ENCODE data around the gene SYNE3. TPM values are rescaled to one million over a fixed set of nuclear protein-coding genes. Genes with fewer than 3 reads are reported as not detected.
A peak's percentile ranks its signal among the peaks of the same experiment; 100 is the strongest.

Gene SYNE3
- total and polyA plus RNA-seq, 2 donors (not counting 1 experiment from before 2014, with no cell fraction given): 4.9 to 24.1 TPM

- Histone ChIP-seq H4K20me1 (ENCODE audit: control insufficient read depth, extremely low read depth, insufficient read depth, low read length) (no peaks in the 10 kb centered on the region), H3K36me3 (ENCODE audit: control insufficient read depth, insufficient read depth, low read length) (no peaks in the 10 kb centered on the region), H3K79me2 (ENCODE audit: control insufficient read depth, insufficient read depth, low read length) (peaks cover 19% of the 10 kb centered on the region), H3K27me3 (ENCODE audit: control insufficient read depth, insufficient read depth, low read length) (no peaks in the 10 kb centered on the region), H3K4me2 (ENCODE audit: extremely low read depth, insufficient read depth, low read length) (no peak overlapping the region), H3K4me3 (replicated peaks in 1 of 4; ENCODE audit: control extremely low read depth in 1 of 4, insufficient read depth in 1 of 4, low read depth in 3 of 4, low read length in 4 of 4) (no peak overlapping the region), H2AFZ (ENCODE audit: low read length) (no peak overlapping the region), H3K4me1 (ENCODE audit: control insufficient read depth, extremely low read depth, insufficient read depth, low read length) (peaks cover 24% of the 10 kb centered on the region), H3K9ac (ENCODE audit: insufficient read depth, low read length) (no peak overlapping the region), H3K27ac (ENCODE audit: insufficient read depth, low read length) (no peak overlapping the region), H3K9me3 (ENCODE audit: control insufficient read depth, insufficient read depth, low read depth, low read length) (no peaks in the 10 kb centered on the region)
- DNase-seq (ENCODE audit: low read depth in 2 of 2): no peak
- TF ChIP-seq CTCF (conservative IDR thresholded peaks at IDR 0.05 in 1 of 2, IDR thresholded peaks at IDR 0.05 in 1 of 2; ENCODE audit: low read depth in 1 of 2, low read length in 2 of 2): no peak
- no peak for TF ChIP-seq EZH2 (IDR thresholded peaks at IDR 0.05; ENCODE audit: low read length, missing control alignments)
Observed at GRCh38 chr14:95525999-95526398, 9.5 kb upstream of the SYNE3 start.

- Histone ChIP-seq H3K9me3 (ENCODE audit: control insufficient read depth, insufficient read depth, low read depth, low read length) (no peaks in the 10 kb centered on the region), H3K4me2 (ENCODE audit: extremely low read depth, insufficient read depth, low read length) (no peak overlapping the region), H3K79me2 (ENCODE audit: control insufficient read depth, insufficient read depth, low read length) (peaks cover 9% of the 10 kb centered on the region), H3K36me3 (ENCODE audit: control insufficient read depth, insufficient read depth, low read length) (no peaks in the 10 kb centered on the region), H3K27me3 (ENCODE audit: control insufficient read depth, insufficient read depth, low read length) (no peaks in the 10 kb centered on the region), H3K27ac (ENCODE audit: insufficient read depth, low read length) (no peak overlapping the region), H3K4me3 (replicated peaks in 1 of 4; ENCODE audit: control extremely low read depth in 1 of 4, insufficient read depth in 1 of 4, low read depth in 3 of 4, low read length in 4 of 4) (no peak overlapping the region), H4K20me1 (ENCODE audit: control insufficient read depth, extremely low read depth, insufficient read depth, low read length) (no peaks in the 10 kb centered on the region), H3K4me1 (ENCODE audit: control insufficient read depth, extremely low read depth, insufficient read depth, low read length) (peaks cover 24% of the 10 kb centered on the region), H3K9ac (ENCODE audit: insufficient read depth, low read length) (no peak overlapping the region), H2AFZ (ENCODE audit: low read length) (no peak overlapping the region)
- peak in 1 of 2 donors; percentile 34 for DNase-seq (ENCODE audit: low read depth in 2 of 2)
- TF ChIP-seq EZH2 (IDR thresholded peaks at IDR 0.05; ENCODE audit: low read length, missing control alignments) (no peak), CTCF (conservative IDR thresholded peaks at IDR 0.05 in 1 of 2, IDR thresholded peaks at IDR 0.05 in 1 of 2; ENCODE audit: low read depth in 1 of 2, low read length in 2 of 2) (no peak)
Observed at GRCh38 chr14:95524706-95525512, 8.5 kb upstream of the SYNE3 start.

GRCh38 chr14:95523815-95524448, 7.5 kb upstream of the SYNE3 start:
- peak overlapping the region; percentile 7 for H3K4me2 ChIP-seq (ENCODE audit: extremely low read depth, insufficient read depth, low read length)
- TF ChIP-seq CTCF (conservative IDR thresholded peaks at IDR 0.05 in 1 of 2, IDR thresholded peaks at IDR 0.05 in 1 of 2; ENCODE audit: low read depth in 1 of 2, low read length in 2 of 2): no peak
- TF ChIP-seq EZH2 (IDR thresholded peaks at IDR 0.05; ENCODE audit: low read length, missing control alignments): no peak
- H3K9ac ChIP-seq (ENCODE audit: insufficient read depth, low read length): no peak overlapping the region
- peak in 1 of 2 donors; percentile 90 for DNase-seq (ENCODE audit: low read depth in 2 of 2)
- no peaks in the 10 kb centered on the region for H3K27me3 ChIP-seq (ENCODE audit: control insufficient read depth, insufficient read depth, low read length)
- peaks cover 1% of the 10 kb centered on the region for H3K79me2 ChIP-seq (ENCODE audit: control insufficient read depth, insufficient read depth, low read length)
- H3K9me3 ChIP-seq (ENCODE audit: control insufficient read depth, insufficient read depth, low read depth, low read length): no peaks in the 10 kb centered on the region
- H3K27ac ChIP-seq (ENCODE audit: insufficient read depth, low read length): peak overlapping the region; percentile 24
- H2AFZ ChIP-seq (ENCODE audit: low read length): no peak overlapping the region
- H3K4me1 ChIP-seq (ENCODE audit: control insufficient read depth, extremely low read depth, insufficient read depth, low read length): peaks cover 24% of the 10 kb centered on the region
- H3K4me3 ChIP-seq (replicated peaks in 1 of 4; ENCODE audit: control extremely low read depth in 1 of 4, insufficient read depth in 1 of 4, low read depth in 3 of 4, low read length in 4 of 4): no peak overlapping the region
- H4K20me1 ChIP-seq (ENCODE audit: control insufficient read depth, extremely low read depth, insufficient read depth, low read length): no peaks in the 10 kb centered on the region
- H3K36me3 ChIP-seq (ENCODE audit: control insufficient read depth, insufficient read depth, low read length): no peaks in the 10 kb centered on the region
